Measurements from ENCODE around the gene CLEC4G.
A peak's percentile ranks its signal among the peaks of the same experiment; 100 is the strongest.
"Not testable (repeated sequence)": the region's sequence is repeated elsewhere in the genome, so short reads cannot be mapped to it uniquely, and the experiment has no call there.

Gene CLEC4G

GRCh38 chr19:7732045-7732444 is at the start of gene CLEC4G:
TSS of gene CLEC4G (minus strand) at chr19:7732110. CDS start at chr19:7732102, 8 bp downstream.
- DNase-seq (ENCODE audit: low read depth, low spot score) = no peak

- DNase-seq (ENCODE audit: low read depth, low spot score) = no peak
These were observed 49.2 kb upstream of the CLEC4G start for GRCh38 chr19:7781157-7781556.

- no peak for DNase-seq (ENCODE audit: low read depth, low spot score)
These were observed 47.9 kb upstream of the CLEC4G start for GRCh38 chr19:7779631-7780486.

- no peak for DNase-seq (ENCODE audit: low read depth, low spot score)
These were observed 46.2 kb upstream of the CLEC4G start for GRCh38 chr19:7778081-7778480.

- DNase-seq (ENCODE audit: low read depth, low spot score) = no peak
These were observed 43.9 kb upstream of the CLEC4G start for GRCh38 chr19:7775761-7776160.

- DNase-seq (ENCODE audit: low read depth, low spot score) = no peak
These were observed 41.9 kb upstream of the CLEC4G start for GRCh38 chr19:7773841-7774240.

- no peak for DNase-seq (ENCODE audit: low read depth, low spot score)
These were observed 40.9 kb upstream of the CLEC4G start for GRCh38 chr19:7772752-7773291.

- no peak for DNase-seq (ENCODE audit: low read depth, low spot score)
These were observed 39.2 kb upstream of the CLEC4G start for GRCh38 chr19:7771072-7771471.

- no peak for DNase-seq (ENCODE audit: low read depth, low spot score)
These were observed 37.3 kb upstream of the CLEC4G start for GRCh38 chr19:7769171-7769570.

- no peak for DNase-seq (ENCODE audit: low read depth, low spot score)
These were observed 35.6 kb upstream of the CLEC4G start for GRCh38 chr19:7767487-7767886.

GRCh38 chr19:7766535-7766934 is 34.6 kb upstream of the CLEC4G start:
- DNase-seq (ENCODE audit: low read depth, low spot score) = no peak

GRCh38 chr19:7765043-7765442 is 33.1 kb upstream of the CLEC4G start:
- DNase-seq (ENCODE audit: low read depth, low spot score) = not testable (repeated sequence)

- not testable (repeated sequence) for DNase-seq (ENCODE audit: low read depth, low spot score)
These were observed 32.2 kb upstream of the CLEC4G start for GRCh38 chr19:7764157-7764556.

GRCh38 chr19:7763696-7764095 is 31.8 kb upstream of the CLEC4G start:
- no peak for DNase-seq (ENCODE audit: low read depth, low spot score)

- DNase-seq (ENCODE audit: low read depth, low spot score) = no peak
These were observed 30.9 kb upstream of the CLEC4G start, which contains the start of gene CLEC4M for GRCh38 chr19:7762719-7763293. TSS of gene CLEC4M (plus strand) at chr19:7763243. CDS start at chr19:7763267, 24 bp downstream.

GRCh38 chr19:7759156-7759555 is 27.2 kb upstream of the CLEC4G start:
- no peak for DNase-seq (ENCODE audit: low read depth, low spot score)

- no peak for DNase-seq (ENCODE audit: low read depth, low spot score)
These were observed 25.4 kb upstream of the CLEC4G start for GRCh38 chr19:7757358-7757757.

GRCh38 chr19:7756258-7756657 is 24.3 kb upstream of the CLEC4G start:
- DNase-seq (ENCODE audit: low read depth, low spot score) = no peak

- DNase-seq (ENCODE audit: low read depth, low spot score) = peak; percentile 17
These were observed 19.4 kb upstream of the CLEC4G start for GRCh38 chr19:7751157-7751783.

GRCh38 chr19:7748756-7749155 is 16.8 kb upstream of the CLEC4G start:
- no peak for DNase-seq (ENCODE audit: low read depth, low spot score)

GRCh38 chr19:7748171-7748570 is 16.3 kb upstream of the CLEC4G start:
- DNase-seq (ENCODE audit: low read depth, low spot score) = no peak
